SJCRH30 (cell line): ENCODE data around the gene N4BP3. TPM values are rescaled to one million over a fixed set of nuclear protein-coding genes. Genes with fewer than 3 reads are reported as not detected.
"Not testable (repeated sequence)": the region's sequence is repeated elsewhere in the genome, so short reads cannot be mapped to it uniquely, and the experiment has no call there.

Experiments used
- DNase-seq, 2 experiments: peaks; one replicate each; pipeline ENCODE4 v3.0.0-alpha.2; 2015 to 2020
- H3K27ac ChIP-seq: fragments of 250-450 bp; sonication (Bioruptor Pico); 2 replicates; pipeline ENCODE4 v1.5.1; 2020; ENCODE audit warnings: mild to moderate bottlenecking, moderate library complexity
- H3K27me3 ChIP-seq: fragments of 250-450 bp; sonication (Bioruptor Pico); 2 replicates; pipeline ENCODE4 v1.5.1; 2020; ENCODE audit warnings: mild to moderate bottlenecking, moderate library complexity
- H3K36me3 ChIP-seq: fragments of 250-450 bp; sonication (Bioruptor Pico); 2 replicates; pipeline ENCODE4 v1.5.1; 2020; ENCODE audit warnings: mild to moderate bottlenecking, moderate library complexity
- H3K4me1 ChIP-seq: fragments of 250-450 bp; sonication (Bioruptor Pico); 2 replicates; pipeline ENCODE4 v1.5.1; 2020; ENCODE audit warnings: mild to moderate bottlenecking, moderate library complexity
- H3K4me3 ChIP-seq: fragments of 250-450 bp; sonication (Bioruptor Pico); 2 replicates; pipeline ENCODE4 v1.5.1; 2020; ENCODE audit warnings: mild to moderate bottlenecking, moderate library complexity
- H3K9me3 ChIP-seq: fragments of 250-450 bp; sonication (Bioruptor Pico); replicated peaks from 2 replicates; pipeline ENCODE4 v1.5.1; 2020; ENCODE audit warnings: mild to moderate bottlenecking, moderate library complexity
- total RNA-seq: library from RNA; depleted of rRNA; stranded (reverse); fragments of >200 nt; shearing (Covaris generic); gene quantifications from 2 replicates; pipeline ENCODE4 v1.2.3, GENCODE V29; 2014; rRNA removed

N4BP3 gene, protein sequence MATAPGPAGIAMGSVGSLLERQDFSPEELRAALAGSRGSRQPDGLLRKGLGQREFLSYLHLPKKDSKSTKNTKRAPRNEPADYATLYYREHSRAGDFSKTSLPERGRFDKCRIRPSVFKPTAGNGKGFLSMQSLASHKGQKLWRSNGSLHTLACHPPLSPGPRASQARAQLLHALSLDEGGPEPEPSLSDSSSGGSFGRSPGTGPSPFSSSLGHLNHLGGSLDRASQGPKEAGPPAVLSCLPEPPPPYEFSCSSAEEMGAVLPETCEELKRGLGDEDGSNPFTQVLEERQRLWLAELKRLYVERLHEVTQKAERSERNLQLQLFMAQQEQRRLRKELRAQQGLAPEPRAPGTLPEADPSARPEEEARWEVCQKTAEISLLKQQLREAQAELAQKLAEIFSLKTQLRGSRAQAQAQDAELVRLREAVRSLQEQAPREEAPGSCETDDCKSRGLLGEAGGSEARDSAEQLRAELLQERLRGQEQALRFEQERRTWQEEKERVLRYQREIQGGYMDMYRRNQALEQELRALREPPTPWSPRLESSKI
- total RNA-seq, result 43.8 and 45.8 TPM in 2 replicates

GRCh38 chr5:178113141-178113787, at the start of gene N4BP3:
TSS of gene N4BP3 (plus strand) at chr5:178113532. CDS start at chr5:178119584, 6,052 bp downstream.
- peak; percentile 85 to 87 for DNase-seq
- H3K27me3 ChIP-seq, result no peaks in the 10 kb centered on the region
- H3K36me3 ChIP-seq, result peaks cover 5% of the 10 kb centered on the region; the same call in 1 of the 2 replicates
- peak within 1 kb of the TSS; percentile 78 for H3K4me3 ChIP-seq
- H3K4me1 ChIP-seq, result peaks cover 23% of the 10 kb centered on the region
- no peaks in the 10 kb centered on the region; the same call in 1 of the 2 replicates for H3K9me3 ChIP-seq
- peak within 1 kb of the TSS; percentile 97 for H3K27ac ChIP-seq

DNA sequence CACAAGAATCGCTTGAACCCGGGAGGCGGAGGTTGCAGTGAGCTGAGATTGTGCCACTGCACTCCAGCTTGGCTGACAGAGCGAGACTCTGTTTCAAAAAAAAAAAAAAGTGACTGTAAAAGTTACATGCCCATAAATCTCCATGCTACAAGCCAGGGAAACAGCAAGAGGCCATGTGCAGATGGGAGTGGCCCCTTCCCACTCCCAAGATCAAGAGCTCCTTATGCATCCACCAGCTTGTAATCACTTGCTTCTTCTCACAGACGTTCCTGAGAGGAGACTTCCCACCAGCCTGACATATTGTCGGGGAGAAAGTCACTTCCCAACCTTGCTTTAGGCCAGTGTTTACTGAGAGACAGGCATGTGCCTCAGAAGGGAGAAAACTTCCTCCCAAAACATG, 45.6 kb upstream of the N4BP3 start:
- Histone ChIP-seq H3K4me3 (no peak overlapping the region), H3K27me3 (no peaks in the 10 kb centered on the region), H3K9me3 (no peaks in the 10 kb centered on the region), H3K27ac (peak overlapping the region; percentile 66), H3K36me3 (no peaks in the 10 kb centered on the region), H3K4me1 (peaks cover 14% of the 10 kb centered on the region)
- DNase-seq, result no peak

DNA sequence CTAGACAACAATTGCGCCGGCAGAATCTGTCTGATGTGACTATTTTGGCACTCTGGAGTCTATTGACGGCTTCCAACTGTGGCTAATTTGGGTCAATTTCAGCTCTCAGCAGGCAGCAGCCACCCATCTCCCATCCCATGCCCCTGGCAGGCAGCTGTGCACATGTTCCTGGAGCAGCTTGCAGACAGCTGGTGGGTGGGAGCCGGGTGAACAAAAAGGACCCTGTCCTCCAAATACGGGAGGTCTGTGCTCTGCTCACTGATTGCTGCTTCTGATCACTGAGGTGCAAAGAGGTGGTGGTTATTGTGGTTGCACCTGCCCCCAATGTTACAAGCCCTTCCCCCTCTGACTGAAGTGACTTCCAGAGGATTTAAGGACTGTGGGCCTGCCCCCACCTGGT, 45.0 kb upstream of the N4BP3 start:
- Histone ChIP-seq H3K4me1 (peaks cover 14% of the 10 kb centered on the region), H3K4me3 (no peak overlapping the region), H3K36me3 (no peaks in the 10 kb centered on the region), H3K9me3 (no peaks in the 10 kb centered on the region), H3K27me3 (no peaks in the 10 kb centered on the region), H3K27ac (peak overlapping the region; percentile 66)
- peak; percentile 94 for DNase-seq

- Histone ChIP-seq H3K4me1 (peaks cover 17% of the 10 kb centered on the region), H3K27ac (no peak overlapping the region), H3K4me3 (no peak overlapping the region), H3K36me3 (no peaks in the 10 kb centered on the region), H3K9me3 (no peaks in the 10 kb centered on the region), H3K27me3 (no peaks in the 10 kb centered on the region)
- DNase-seq, result peak; percentile 73 to 85
Measured at GRCh38 chr5:178069909-178070308, 43.4 kb upstream of the N4BP3 start.

GRCh38 chr5:178071108-178071507, 42.2 kb upstream of the N4BP3 start:
- no peaks in the 10 kb centered on the region for H3K9me3 ChIP-seq
- peaks cover 17% of the 10 kb centered on the region for H3K4me1 ChIP-seq
- H3K36me3 ChIP-seq, result no peaks in the 10 kb centered on the region
- no peaks in the 10 kb centered on the region for H3K27me3 ChIP-seq
- H3K27ac ChIP-seq, result no peak overlapping the region
- no peak for DNase-seq
- H3K4me3 ChIP-seq, result no peak overlapping the region

DNA sequence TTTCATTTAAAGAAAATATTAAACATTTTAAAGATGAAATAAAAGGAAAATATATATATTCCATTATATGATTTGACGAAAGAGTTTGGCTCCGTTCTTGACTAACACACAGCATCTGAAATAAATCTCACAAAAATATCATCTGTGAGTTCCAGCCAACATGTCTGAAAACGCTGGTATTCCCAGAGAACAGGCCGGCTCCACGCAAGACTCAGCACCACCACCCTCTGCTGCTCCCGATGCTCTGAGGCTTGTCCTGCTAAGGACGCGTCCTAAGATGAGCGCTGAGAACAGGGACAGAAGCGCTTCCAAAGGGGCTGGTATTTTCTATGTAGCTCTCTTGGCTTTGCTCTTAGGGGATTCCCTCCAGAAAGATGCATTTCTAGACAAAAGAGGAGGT, 40.6 kb upstream of the N4BP3 start:
- H3K4me1 ChIP-seq, result peaks cover 22% of the 10 kb centered on the region
- no peaks in the 10 kb centered on the region for H3K36me3 ChIP-seq
- H3K27ac ChIP-seq, result no peak overlapping the region
- no peaks in the 10 kb centered on the region for H3K27me3 ChIP-seq
- no peaks in the 10 kb centered on the region for H3K9me3 ChIP-seq
- DNase-seq, result no peak
- H3K4me3 ChIP-seq, result no peak overlapping the region

DNA sequence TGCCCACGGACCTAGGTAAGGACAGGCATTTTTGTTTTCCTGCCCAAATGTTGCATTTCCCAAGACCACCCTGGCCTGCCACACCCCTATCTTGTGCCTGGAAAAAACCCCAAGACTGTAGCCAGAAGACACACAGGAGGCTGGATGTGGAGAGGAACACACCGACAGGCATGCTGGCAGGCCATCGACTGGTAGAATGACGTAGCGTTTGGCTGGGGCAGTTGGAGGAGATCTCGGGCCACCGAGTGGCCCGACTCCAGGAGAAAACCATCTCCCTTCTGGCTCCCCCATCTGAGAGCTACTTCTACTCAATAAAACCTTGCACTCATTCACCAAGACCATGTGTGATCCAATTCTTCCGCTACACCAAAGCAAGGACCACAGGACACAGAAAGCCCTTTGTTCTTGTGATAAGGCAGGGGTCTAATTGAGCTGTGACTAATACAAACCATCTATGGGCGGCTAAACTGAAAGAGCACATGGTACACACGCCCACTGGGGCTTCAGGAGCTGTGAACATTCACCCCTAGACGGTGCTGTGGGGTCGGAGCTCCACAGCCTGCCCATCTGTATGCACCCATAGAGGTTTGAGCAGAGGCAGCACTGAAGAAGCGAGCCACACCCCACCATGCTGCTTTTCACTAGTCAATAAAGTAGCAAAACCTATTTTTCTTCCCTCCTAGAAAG, 38.9 kb upstream of the N4BP3 start:
- Histone ChIP-seq H3K27me3 (no peaks in the 10 kb centered on the region), H3K27ac (no peak overlapping the region), H3K4me1 (peaks cover 22% of the 10 kb centered on the region), H3K9me3 (no peaks in the 10 kb centered on the region), H3K36me3 (no peaks in the 10 kb centered on the region), H3K4me3 (no peak overlapping the region)
- DNase-seq, result peak; percentile 35 to 62

DNA sequence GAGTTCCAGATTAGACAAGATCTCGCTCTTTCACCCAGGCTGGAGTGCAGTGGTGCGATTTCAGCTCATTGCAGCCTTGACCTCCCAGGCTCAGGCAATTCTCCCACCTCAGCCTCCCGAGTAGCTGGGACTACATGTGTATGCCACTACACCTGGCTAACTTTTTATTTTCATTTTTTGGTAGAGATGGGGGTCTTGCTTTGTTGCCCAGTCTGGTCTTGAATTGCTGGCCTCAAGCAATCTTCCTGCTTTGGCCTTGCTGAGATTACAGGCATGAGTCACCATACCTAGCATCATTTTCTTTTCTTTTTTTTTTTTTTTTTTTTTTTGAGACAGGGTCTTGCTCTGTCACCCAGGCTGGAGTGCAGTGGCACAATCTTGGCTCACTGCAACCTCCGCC, 36.4 kb upstream of the N4BP3 start:
- H3K36me3 ChIP-seq, H3K4me3 ChIP-seq, DNase-seq, H3K27ac ChIP-seq, H3K9me3 ChIP-seq, H3K27me3 ChIP-seq: not testable (repeated sequence)
- H3K4me1 ChIP-seq, result peaks cover 22% of the 10 kb centered on the region

GRCh38 chr5:178077751-178078150, 35.6 kb upstream of the N4BP3 start:
- Histone ChIP-seq H3K27ac (peak overlapping the region; percentile 40), H3K4me3 (peak overlapping the region; percentile 9; the same call in 1 of the 2 replicates), H3K36me3 (no peaks in the 10 kb centered on the region), H3K27me3 (no peaks in the 10 kb centered on the region), H3K9me3 (no peaks in the 10 kb centered on the region), H3K4me1 (peaks cover 22% of the 10 kb centered on the region)
- DNase-seq, result peak; percentile 86 to 91

DNA sequence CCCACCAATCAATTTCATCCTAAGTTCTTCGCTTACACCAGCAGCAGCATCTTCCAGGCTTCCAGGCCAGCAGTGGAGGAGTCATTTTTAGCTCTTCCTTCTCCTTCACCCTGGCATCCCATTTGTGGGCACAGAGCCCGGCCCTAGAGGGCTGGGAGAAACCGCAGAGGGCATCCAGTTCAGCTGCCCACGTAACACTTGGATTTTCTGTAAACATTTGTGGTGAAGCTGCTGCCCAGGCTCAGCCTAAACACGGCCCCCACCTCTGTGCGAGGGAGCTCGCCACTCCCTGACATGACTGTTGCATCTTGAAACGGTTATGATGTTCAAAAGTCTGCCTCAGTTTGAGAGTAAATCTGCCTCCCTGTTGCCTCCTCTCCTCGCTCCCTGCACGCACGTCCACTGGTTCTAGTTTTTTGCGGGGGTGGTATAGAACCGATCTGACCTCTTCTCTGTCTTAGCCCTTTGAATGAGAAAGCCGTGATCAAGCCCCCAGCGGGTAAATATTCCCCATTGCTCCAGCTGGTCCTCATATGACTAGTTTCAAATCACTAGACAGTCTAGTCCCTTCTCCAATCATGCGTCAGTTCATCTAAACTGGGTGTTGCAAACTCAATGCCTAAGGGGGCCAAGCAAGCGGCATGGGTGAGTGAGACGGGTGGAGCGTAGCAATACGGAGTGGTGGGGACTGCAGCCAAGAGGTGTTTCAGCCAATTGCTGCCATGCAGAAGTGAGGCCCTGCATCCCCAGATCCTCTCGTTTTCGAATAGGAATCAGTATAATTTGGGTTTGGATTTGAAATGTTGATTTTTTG, 34.9 kb upstream of the N4BP3 start:
- H3K27me3 ChIP-seq, result no peaks in the 10 kb centered on the region
- no peaks in the 10 kb centered on the region for H3K36me3 ChIP-seq
- peak; percentile 84 to 88 for DNase-seq
- H3K9me3 ChIP-seq, result no peaks in the 10 kb centered on the region
- H3K4me1 ChIP-seq, result peaks cover 24% of the 10 kb centered on the region
- H3K4me3 ChIP-seq, result peak overlapping the region; percentile 9; the same call in 1 of the 2 replicates
- peak overlapping the region; percentile 40 for H3K27ac ChIP-seq

DNA sequence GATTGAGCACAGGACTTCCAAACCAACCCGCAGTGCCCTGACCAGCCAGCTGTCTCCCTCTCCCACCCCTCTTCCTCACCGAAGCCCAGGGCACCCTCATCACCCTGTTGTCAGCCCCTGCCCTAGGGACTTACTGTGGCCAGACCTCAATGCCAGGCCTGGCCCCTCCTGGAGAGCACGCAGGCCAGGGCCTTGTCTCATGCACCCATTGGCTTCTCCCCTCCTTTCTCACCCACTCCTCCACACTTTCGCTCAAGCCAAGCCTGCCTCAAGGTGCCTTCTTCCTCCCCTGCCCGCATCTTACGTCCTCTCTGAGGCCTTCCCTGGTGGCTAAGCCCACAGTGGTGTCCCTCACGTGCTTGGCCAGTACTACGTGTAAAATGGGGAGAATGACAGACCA, 33.3 kb upstream of the N4BP3 start:
- no peak overlapping the region for H3K4me3 ChIP-seq
- H3K27ac ChIP-seq, result no peak overlapping the region
- no peak for DNase-seq
- peaks cover 37% of the 10 kb centered on the region for H3K4me1 ChIP-seq
- no peaks in the 10 kb centered on the region for H3K36me3 ChIP-seq
- H3K27me3 ChIP-seq, result no peaks in the 10 kb centered on the region
- no peaks in the 10 kb centered on the region for H3K9me3 ChIP-seq

- Histone ChIP-seq H3K27me3 (no peaks in the 10 kb centered on the region), H3K4me1 (peaks cover 37% of the 10 kb centered on the region), H3K4me3 (no peak overlapping the region), H3K9me3 (no peaks in the 10 kb centered on the region), H3K27ac (no peak overlapping the region), H3K36me3 (no peaks in the 10 kb centered on the region)
- no peak for DNase-seq
Measured at GRCh38 chr5:178080618-178081410, 32.5 kb upstream of the N4BP3 start.

DNA sequence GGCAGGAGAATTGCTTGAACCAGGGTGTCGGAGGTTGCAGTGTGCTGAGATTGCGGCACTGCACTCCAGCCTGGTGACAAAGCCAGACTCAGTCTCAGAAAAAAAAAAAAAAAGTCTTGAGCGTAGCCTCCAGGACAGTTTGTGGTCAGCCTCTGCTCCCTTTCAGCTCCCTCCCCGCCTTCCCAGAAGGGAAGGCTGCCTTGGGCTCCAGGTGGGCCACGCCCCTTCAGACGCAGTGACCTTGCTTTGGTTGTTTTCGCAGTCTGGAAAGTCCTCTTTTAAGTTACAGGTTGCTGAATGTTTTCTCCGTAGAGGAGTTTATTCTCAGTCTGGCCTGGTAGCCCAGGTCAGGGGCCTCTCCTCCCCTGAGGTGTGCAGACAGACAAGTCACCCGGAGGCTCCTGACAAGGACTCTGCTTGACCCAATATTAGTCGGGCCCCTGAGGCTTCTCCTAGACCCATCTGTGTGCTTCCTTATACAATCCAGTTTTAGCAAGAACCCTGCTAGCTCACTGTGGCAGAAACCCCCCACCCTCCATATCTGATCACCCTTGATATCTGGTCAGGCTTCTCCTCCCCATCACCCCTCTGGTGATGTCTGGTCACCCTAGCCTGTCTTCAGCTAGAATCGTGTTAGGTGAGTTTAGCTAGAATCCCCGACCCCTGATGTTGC, 31.6 kb upstream of the N4BP3 start:
- no peak for DNase-seq
- no peak overlapping the region for H3K27ac ChIP-seq
- H3K9me3 ChIP-seq, result no peaks in the 10 kb centered on the region
- H3K27me3 ChIP-seq, result no peaks in the 10 kb centered on the region
- no peak overlapping the region for H3K4me3 ChIP-seq
- H3K4me1 ChIP-seq, result peaks cover 34% of the 10 kb centered on the region
- H3K36me3 ChIP-seq, result no peaks in the 10 kb centered on the region
